Measurements from ENCODE around the gene PCA3. TPM values are rescaled to one million over a fixed set of nuclear protein-coding genes. Genes with fewer than 3 reads are reported as not detected.

PCA3 gene
- total RNA-seq, 1 donor from 2014 or later, result not detected

- POLR2A ChIA-PET, result no interaction called here
- no peaks in the 10 kb centered on the region for H3K9me3 Mint-ChIP-seq
- H3K36me3 Mint-ChIP-seq (ENCODE audit: low read depth), result no peaks in the 10 kb centered on the region
- H3K27me3 Mint-ChIP-seq, result peaks cover 2% of the 10 kb centered on the region
- peaks cover 6% of the 10 kb centered on the region for H3K4me1 Mint-ChIP-seq
- ATAC-seq (ENCODE audit: low read depth), result no peak
- no peak overlapping the region for H3K27ac Mint-ChIP-seq
- CTCF ChIA-PET, result no interaction called here
- no peak for TF ChIP-seq CTCF (IDR thresholded peaks at IDR 0.05)
- no peak for DNase-seq
- H3K4me3 Mint-ChIP-seq, result no peak overlapping the region
- intact Hi-C loops (cut with micrococcal nuclease), result no loop called here
Observed at GRCh38 chr9:76799473-76799872, 35.2 kb downstream of the PCA3 start.

- H3K4me1 Mint-ChIP-seq, result peaks cover 6% of the 10 kb centered on the region
- H3K4me3 Mint-ChIP-seq, result no peak overlapping the region
- no peaks in the 10 kb centered on the region for H3K9me3 Mint-ChIP-seq
- H3K27me3 Mint-ChIP-seq, result peaks cover 2% of the 10 kb centered on the region
- H3K36me3 Mint-ChIP-seq (ENCODE audit: low read depth), result no peaks in the 10 kb centered on the region
- DNase-seq (no peak), ATAC-seq (ENCODE audit: low read depth) (no peak)
- CTCF ChIA-PET, result no interaction called here
- intact Hi-C loops (cut with micrococcal nuclease), result no loop called here
- H3K27ac Mint-ChIP-seq, result no peak overlapping the region
- POLR2A ChIA-PET, result no interaction called here
- TF ChIP-seq CTCF (IDR thresholded peaks at IDR 0.05), result no peak
Observed at GRCh38 chr9:76800901-76801300, 36.7 kb downstream of the PCA3 start.

- Mint-ChIP-seq H3K27me3 (no peaks in the 10 kb centered on the region), H3K9me3 (no peaks in the 10 kb centered on the region), H3K4me3 (no peak overlapping the region), H3K36me3 (ENCODE audit: low read depth) (no peaks in the 10 kb centered on the region), H3K27ac (no peak overlapping the region), H3K4me1 (peaks cover 6% of the 10 kb centered on the region)
- CTCF ChIA-PET, result no interaction called here
- TF ChIP-seq CTCF (IDR thresholded peaks at IDR 0.05), result no peak
- DNase-seq (no peak), ATAC-seq (ENCODE audit: low read depth) (no peak)
- intact Hi-C loops (cut with micrococcal nuclease), result no loop called here
- POLR2A ChIA-PET, result no interaction called here
Observed at GRCh38 chr9:76803083-76803482, 38.8 kb downstream of the PCA3 start.

GRCh38 chr9:76803762-76804161, 39.5 kb downstream of the PCA3 start:
- Mint-ChIP-seq H3K4me3 (no peak overlapping the region), H3K27ac (no peak overlapping the region), H3K36me3 (ENCODE audit: low read depth) (no peaks in the 10 kb centered on the region), H3K4me1 (no peaks in the 10 kb centered on the region), H3K9me3 (no peaks in the 10 kb centered on the region), H3K27me3 (peaks cover 5% of the 10 kb centered on the region)
- CTCF ChIA-PET, result no interaction called here
- no peak for TF ChIP-seq CTCF (IDR thresholded peaks at IDR 0.05)
- ATAC-seq (ENCODE audit: low read depth) (no peak), DNase-seq (no peak)
- POLR2A ChIA-PET, result no interaction called here
- intact Hi-C loops (cut with micrococcal nuclease), result no loop called here

GRCh38 chr9:76808636-76809035, 44.4 kb downstream of the PCA3 start:
- no peak overlapping the region for H3K27ac Mint-ChIP-seq

More at GRCh38 chr9:76808636-76809035, 44.4 kb downstream of the PCA3 start:
- Mint-ChIP-seq H3K36me3 (ENCODE audit: low read depth) (no peaks in the 10 kb centered on the region), H3K4me1 (no peaks in the 10 kb centered on the region), H3K4me3 (no peak overlapping the region), H3K9me3 (no peaks in the 10 kb centered on the region), H3K27me3 (peaks cover 12% of the 10 kb centered on the region)
- ChIA-PET CTCF (no interaction called here), POLR2A (no interaction called here)
- DNase-seq, result no peak
- no peak for ATAC-seq (ENCODE audit: low read depth)
- intact Hi-C loops (cut with micrococcal nuclease), result no loop called here
- no peak for TF ChIP-seq CTCF (IDR thresholded peaks at IDR 0.05)
